Upper lobe of left lung (tissue), 6 donors: ENCODE data around the gene ANO5. TPM values are rescaled to one million over a fixed set of nuclear protein-coding genes. Genes with fewer than 3 reads are reported as not detected.

Source experiments
- ATAC-seq, 2 donors: fragments of 200-7000 bp; cut with Tn5 transposase; one replicate each; pipeline ENCODE4 v1.9.1; 2022; ENCODE audit warnings: mild to moderate bottlenecking in 2 of 2, moderate library complexity in 2 of 2; ENCODE audit not compliant: low FRiP score in 2 of 2
- DNase-seq, 2 donors: peaks; one replicate each; pipeline ENCODE4 v3.0.0-alpha.2; 2019 to 2020
- H3K27ac ChIP-seq, 4 donors: fragments of 200-600 bp; sonication (generic); one replicate each; pipeline ENCODE4 v1.5.1; 2016 to 2019
- H3K27me3 ChIP-seq, 4 donors: fragments of 200-600 bp; sonication (generic); one replicate each; pipeline ENCODE4 v1.5.1; 2017 to 2019
- H3K36me3 ChIP-seq, 4 donors: fragments of 200-600 bp; sonication (generic); one replicate each; pipeline ENCODE4 v1.5.1; 2016 to 2019
- H3K4me1 ChIP-seq, 4 donors: fragments of 200-600 bp; sonication (generic); one replicate each; pipeline ENCODE4 v1.5.1; 2018 to 2019
- H3K4me3 ChIP-seq, 4 donors: fragments of 200-600 bp; sonication (generic); one replicate each; pipeline ENCODE4 v1.5.1; 2017 to 2019; ENCODE audit warnings: mild to moderate bottlenecking in 2 of 4, moderate library complexity in 1 of 4
- H3K9me3 ChIP-seq, 4 donors: fragments of 200-600 bp; sonication (generic); one replicate each; pipeline ENCODE4 v1.5.1; 2018 to 2019
- CTCF ChIP-seq, 6 experiments: fragments of 450-650 bp in 4 of 6; fragments of 200-600 bp in 2 of 6; sonication (generic) in 2 of 6; IDR thresholded peaks; one replicate each; pipeline ENCODE4 v1.5.1; 2016 to 2019; ENCODE audit warnings: antibody characterized with exemption in 6 of 6
- EP300 ChIP-seq, 4 donors: sonication (generic); formaldehyde crosslinking; IDR thresholded peaks; one replicate each; pipeline ENCODE4 v1.5.1; 2017; ENCODE audit warnings: antibody characterized with exemption in 4 of 4, control low read depth in 2 of 4
- POLR2A ChIP-seq, 4 donors: fragments of 450-650 bp; IDR thresholded peaks; one replicate each; pipeline ENCODE4 v1.5.1; 2016 to 2017; ENCODE audit warnings: antibody characterized with exemption in 4 of 4, mild to moderate bottlenecking in 2 of 4
- POLR2AphosphoS5 ChIP-seq, 2 donors: sonication (generic); formaldehyde crosslinking; IDR thresholded peaks; one replicate each; pipeline ENCODE4 v1.5.1; 2017; ENCODE audit warnings: antibody characterized with exemption in 2 of 2
- WGBS, 2 donors: methylation state at CpG; one replicate each; pipeline ENCODE4 v1.1.5; 2017 to 2018; 5-methylcytosine and 5-hydroxymethylcytosine counted together
- total RNA-seq, 6 donors: library from RNA; depleted of rRNA in 4 of 6; stranded (reverse); fragments of >200 nt in 4 of 6; gene quantifications; one replicate each; pipeline versions ENCODE4 v1.1.0 to v1.2.1, GENCODE V29; 2016 to 2021
- donor health status: DM: no; HTN: no; CAD: no; lungs with moderate emphysema.
- donor health status: DM: no; HTN: yes; CAD: no; lungs with severe emphysema.

ANO5 gene
- total RNA-seq, 6 donors from 2014 or later = 2.8 to 5.3 (median 3.3) TPM

- Histone ChIP-seq H3K4me1 (no peaks in the 10 kb centered on the region), H3K36me3 (no peaks in the 10 kb centered on the region), H3K27me3 (no peaks in the 10 kb centered on the region), H3K9me3 (no peaks in the 10 kb centered on the region), H3K4me3 (no peak overlapping the region), H3K27ac (no peak overlapping the region)
- no peak for DNase-seq
- TF ChIP-seq POLR2A (IDR thresholded peaks at IDR 0.05) (no peak), POLR2AphosphoS5 (IDR thresholded peaks at IDR 0.05) (no peak), CTCF (IDR thresholded peaks at IDR 0.05) (no peak), EP300 (IDR thresholded peaks at IDR 0.05) (no peak)
- no peak for ATAC-seq
- 47 to 51% methylated on average over 4 of the region's 4 CpGs for whole genome bisulfite sequencing, 2 donors
Observed at GRCh38 chr11:22173532-22173931, 19.4 kb upstream of the ANO5 start.

- TF ChIP-seq CTCF (IDR thresholded peaks at IDR 0.05) (no peak), POLR2AphosphoS5 (IDR thresholded peaks at IDR 0.05) (no peak), POLR2A (IDR thresholded peaks at IDR 0.05) (no peak), EP300 (IDR thresholded peaks at IDR 0.05) (no peak)
- H3K4me1 ChIP-seq = no peaks in the 10 kb centered on the region
- H3K9me3 ChIP-seq = no peaks in the 10 kb centered on the region
- DNase-seq (no peak), ATAC-seq (no peak)
- WGBS, 2 donors = 77 to 85% methylated on average over 4 of the region's 4 CpGs
- no peak overlapping the region for H3K4me3 ChIP-seq
- H3K27ac ChIP-seq = no peak overlapping the region
- no peaks in the 10 kb centered on the region for H3K27me3 ChIP-seq
- H3K36me3 ChIP-seq = no peaks in the 10 kb centered on the region
Observed at GRCh38 chr11:22177186-22177585, 15.7 kb upstream of the ANO5 start.

- H3K4me3 ChIP-seq = no peak overlapping the region
- ATAC-seq = no peak
- TF ChIP-seq POLR2A (IDR thresholded peaks at IDR 0.05) (no peak), CTCF (IDR thresholded peaks at IDR 0.05) (no peak), POLR2AphosphoS5 (IDR thresholded peaks at IDR 0.05) (no peak), EP300 (IDR thresholded peaks at IDR 0.05) (no peak)
- H3K9me3 ChIP-seq = no peaks in the 10 kb centered on the region
- H3K27me3 ChIP-seq = no peaks in the 10 kb centered on the region
- H3K4me1 ChIP-seq = no peaks in the 10 kb centered on the region
- no peak overlapping the region for H3K27ac ChIP-seq
- DNase-seq = no peak
- H3K36me3 ChIP-seq = no peaks in the 10 kb centered on the region
Observed at GRCh38 chr11:22179626-22180025, 13.3 kb upstream of the ANO5 start.

- no peak for ATAC-seq
- no peak for TF ChIP-seq POLR2A (IDR thresholded peaks at IDR 0.05)
- WGBS, 2 donors = 77 to 83% methylated on average over 3 of the region's 3 CpGs
Observed at GRCh38 chr11:22180131-22180530, 12.8 kb upstream of the ANO5 start.

GRCh38 chr11:22189660-22190059, 3.2 kb upstream of the ANO5 start:
- WGBS, 2 donors = 42 to 50% methylated on average over 2 of the region's 2 CpGs
- TF ChIP-seq CTCF (IDR thresholded peaks at IDR 0.05) (no peak), EP300 (IDR thresholded peaks at IDR 0.05) (no peak), POLR2A (IDR thresholded peaks at IDR 0.05) (no peak), POLR2AphosphoS5 (IDR thresholded peaks at IDR 0.05) (no peak)
- no peak for DNase-seq

More at GRCh38 chr11:22180131-22180530, 12.8 kb upstream of the ANO5 start:
- H3K4me1 ChIP-seq = no peaks in the 10 kb centered on the region
- no peak for DNase-seq
- no peaks in the 10 kb centered on the region for H3K27me3 ChIP-seq
- H3K4me3 ChIP-seq = no peak overlapping the region
- H3K27ac ChIP-seq = no peak overlapping the region
- no peaks in the 10 kb centered on the region for H3K9me3 ChIP-seq
- no peaks in the 10 kb centered on the region for H3K36me3 ChIP-seq

More at GRCh38 chr11:22189660-22190059, 3.2 kb upstream of the ANO5 start:
- Histone ChIP-seq H3K27me3 (no peaks in the 10 kb centered on the region), H3K4me1 (peaks cover 8 to 21% (median 15%) of the 10 kb centered on the region in 4 donors), H3K9me3 (no peaks in the 10 kb centered on the region), H3K4me3 (no peak overlapping the region), H3K36me3 (no peaks in the 10 kb centered on the region), H3K27ac (no peak overlapping the region)
- ATAC-seq = no peak
